ENCODE data around the gene BRINP3.

The BRINP3 gene

GRCh38 chr1:190067592-190067991, 410.1 kb downstream of the BRINP3 start:
- no peaks in the 10 kb centered on the region for H3K9me3 ChIP-seq
- no peak overlapping the region for H3K4me3 ChIP-seq
- intact Hi-C loops (cut with DNase I; ENCODE audit: low total_unique reads): no loop called here
- H3K27ac ChIP-seq: no peak overlapping the region
- H3K4me1 ChIP-seq: no peaks in the 10 kb centered on the region
- no peaks in the 10 kb centered on the region for H3K27me3 ChIP-seq
- no peak for DNase-seq
- no peaks in the 10 kb centered on the region for H3K36me3 ChIP-seq
- TF ChIP-seq, protein P1, sequence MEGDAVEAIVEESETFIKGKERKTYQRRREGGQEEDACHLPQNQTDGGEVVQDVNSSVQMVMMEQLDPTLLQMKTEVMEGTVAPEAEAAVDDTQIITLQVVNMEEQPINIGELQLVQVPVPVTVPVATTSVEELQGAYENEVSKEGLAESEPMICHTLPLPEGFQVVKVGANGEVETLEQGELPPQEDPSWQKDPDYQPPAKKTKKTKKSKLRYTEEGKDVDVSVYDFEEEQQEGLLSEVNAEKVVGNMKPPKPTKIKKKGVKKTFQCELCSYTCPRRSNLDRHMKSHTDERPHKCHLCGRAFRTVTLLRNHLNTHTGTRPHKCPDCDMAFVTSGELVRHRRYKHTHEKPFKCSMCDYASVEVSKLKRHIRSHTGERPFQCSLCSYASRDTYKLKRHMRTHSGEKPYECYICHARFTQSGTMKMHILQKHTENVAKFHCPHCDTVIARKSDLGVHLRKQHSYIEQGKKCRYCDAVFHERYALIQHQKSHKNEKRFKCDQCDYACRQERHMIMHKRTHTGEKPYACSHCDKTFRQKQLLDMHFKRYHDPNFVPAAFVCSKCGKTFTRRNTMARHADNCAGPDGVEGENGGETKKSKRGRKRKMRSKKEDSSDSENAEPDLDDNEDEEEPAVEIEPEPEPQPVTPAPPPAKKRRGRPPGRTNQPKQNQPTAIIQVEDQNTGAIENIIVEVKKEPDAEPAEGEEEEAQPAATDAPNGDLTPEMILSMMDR (IDR thresholded peaks at IDR 0.05): no peak

- Histone ChIP-seq H3K27ac (no peak overlapping the region), H3K27me3 (no peaks in the 10 kb centered on the region), H3K9me3 (no peaks in the 10 kb centered on the region), H3K4me3 (no peak overlapping the region), H3K36me3 (no peaks in the 10 kb centered on the region), H3K4me1 (no peaks in the 10 kb centered on the region)
- DNase-seq: no peak
- intact Hi-C loops (cut with DNase I; ENCODE audit: low total_unique reads): no loop called here
- TF ChIP-seq, protein P1 (IDR thresholded peaks at IDR 0.05): no peak
These were observed 411.7 kb downstream of the BRINP3 start for GRCh38 chr1:190066011-190066410.

GRCh38 chr1:190049314-190049713, 428.4 kb downstream of the BRINP3 start:
- Histone ChIP-seq H3K36me3 (no peaks in the 10 kb centered on the region), H3K9me3 (no peaks in the 10 kb centered on the region), H3K4me1 (peaks cover 0 to 9% (median 0%) of the 10 kb centered on the region in 4 donors), H3K27me3 (no peaks in the 10 kb centered on the region), H3K27ac (no peak overlapping the region), H3K4me3 (no peak overlapping the region)
- intact Hi-C loops (cut with DNase I; ENCODE audit: low total_unique reads): no loop called here
- no peak for DNase-seq
- TF ChIP-seq, protein P1 (IDR thresholded peaks at IDR 0.05): no peak

Data from tibial artery (tissue), 4 donors.